CD4-positive, alpha-beta T cell (primary cell): Measurements from ENCODE around the gene SENP6. TPM values are rescaled to one million over a fixed set of nuclear protein-coding genes. Genes with fewer than 3 reads are reported as not detected.

ENCODE experiments used
- ATAC-seq: fragments of 200-7000 bp; cut with Tn5 transposase; one replicate; pipeline ENCODE4 v1.10.0; 2022; ENCODE audit warnings: mild to moderate bottlenecking; ENCODE audit not compliant: poor library complexity
- CTCF ChIA-PET: fragments of 350-600 bp; sonication (Branson Sonifier 250); formaldehyde crosslinking; loops from one replicate; lab custom pipeline; 2021; ENCODE audit warnings: antibody characterized with exemption, inconsistent platforms; lab: Charles Lee
- POLR2A ChIA-PET: fragments of 350-600 bp; sonication (Branson Sonifier 250); formaldehyde crosslinking; loops from one replicate; lab custom pipeline; 2021; ENCODE audit warnings: antibody characterized with exemption, inconsistent platforms; lab: Charles Lee
- DNase-seq, 14 experiments: peaks; one replicate each; pipeline ENCODE4 v3.0.0-alpha.2; 2013 to 2020; ENCODE audit warnings: mixed read lengths in 2 of 14
- H3K27ac ChIP-seq, 2 donors: one replicate each; pipeline versions ENCODE4 v1.5.1 to v1.7.0; 2013; ENCODE audit warnings: low read length in 2 of 2, low read depth in 1 of 2, mild to moderate bottlenecking in 1 of 2
- H3K27me3 ChIP-seq, 2 experiments: 1 replicate in 1 of 2; 2 replicates in 1 of 2; pipeline versions ENCODE4 v1.6.1 to v1.7.0; 2013; ENCODE audit warnings: low read length in 2 of 2, control low read depth in 1 of 2, mild to moderate bottlenecking in 1 of 2, moderate library complexity in 1 of 2; ENCODE audit not compliant: insufficient read depth in 2 of 2, control insufficient read depth in 1 of 2
- H3K36me3 ChIP-seq: one replicate; pipeline ENCODE4 v1.6.1; 2013; ENCODE audit warnings: low read length, control low read depth; ENCODE audit not compliant: insufficient read depth
- H3K4me1 ChIP-seq: one replicate; pipeline ENCODE4 v1.6.1; 2013; ENCODE audit warnings: low read length, control low read depth; ENCODE audit not compliant: insufficient read depth
- H3K4me3 ChIP-seq: one replicate; pipeline ENCODE4 v1.5.1; 2013; ENCODE audit warnings: mild to moderate bottlenecking, low read length, moderate library complexity
- H3K9me3 ChIP-seq, 2 experiments: 1 replicate in 1 of 2; 2 replicates in 1 of 2; pipeline versions ENCODE4 v1.6.1 to v1.7.0; 2013; ENCODE audit warnings: low read length in 2 of 2, mild to moderate bottlenecking in 2 of 2, control low read depth in 1 of 2, moderate library complexity in 1 of 2; ENCODE audit not compliant: control insufficient read depth in 1 of 2, insufficient read depth in 1 of 2
- H3K27ac Mint-ChIP-seq: one replicate; pipeline ENCODE4 v1.8.0; 2020; ENCODE audit warnings: mixed read lengths
- H3K27me3 Mint-ChIP-seq: one replicate; pipeline ENCODE4 v1.8.0; 2021; ENCODE audit warnings: mixed read lengths
- H3K36me3 Mint-ChIP-seq: one replicate; pipeline ENCODE4 v1.8.0; 2021; ENCODE audit warnings: low read depth, mixed read lengths
- H3K4me1 Mint-ChIP-seq: one replicate; pipeline ENCODE4 v1.8.0; 2021; ENCODE audit warnings: low read depth, mixed read lengths
- H3K4me3 Mint-ChIP-seq: one replicate; pipeline ENCODE4 v1.8.0; 2020; ENCODE audit warnings: mild to moderate bottlenecking, mixed read lengths
- H3K9me3 Mint-ChIP-seq: one replicate; pipeline ENCODE4 v1.8.0; 2020; ENCODE audit warnings: mixed read lengths
- intact Hi-C, 2 experiments: fragments of 100-400 bp; cut with DNase I in 1 of 2; cut with micrococcal nuclease in 1 of 2; formaldehyde crosslinking; loops; one replicate each; pipeline versions ENCODE4 v1.15.1 to v1.9.0; 2023 to 2025; cut with DNase I, micrococcal nuclease
- total RNA-seq, 174 experiments: library from RNA in 2 of 174; stranded (reverse) in 2 of 174; gene quantifications; one replicate each; pipeline ENCODE4 v1.2.3 and lab custom pipeline; 2021 to 2026
- TF ChIP-seq, protein P1 (sequence below): fragments of 200-600 bp; IDR thresholded peaks from one replicate; pipeline ENCODE4 v1.8.0; 2022; ENCODE audit warnings: antibody characterized with exemption, mild to moderate bottlenecking

SENP6 gene
- total RNA-seq, 2 experiments from 2014 or later: 82.0 to 94.8 TPM

DNA sequence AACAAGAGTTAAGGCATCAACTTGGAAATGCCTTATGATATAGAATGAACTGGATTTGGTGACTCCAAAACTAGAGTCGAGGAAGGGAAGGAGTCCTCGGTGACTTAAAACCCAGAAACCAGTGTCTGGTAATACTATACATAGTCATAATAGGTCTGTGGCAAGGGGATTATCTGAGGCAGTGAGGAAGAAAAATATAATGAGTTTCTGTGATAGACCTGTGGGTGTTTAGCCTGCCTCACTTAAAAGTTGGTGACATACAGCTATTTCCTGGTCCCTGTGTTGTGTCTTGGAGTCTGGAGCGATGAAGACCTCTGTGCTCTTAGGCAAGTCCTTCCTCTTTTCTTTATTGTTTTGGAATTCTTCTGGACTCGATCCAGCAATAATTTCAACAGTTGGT is 142.3 kb downstream of the SENP6 start:
- ChIA-PET POLR2A (no interaction called here), CTCF (no interaction called here)
- intact Hi-C loops: no loop called here
- no peak for DNase-seq
- Histone ChIP-seq H3K4me3 (no peak overlapping the region), H3K9me3 (peaks cover 0 to 5% of the 10 kb centered on the region in 2 experiments), H3K36me3 (no peaks in the 10 kb centered on the region), H3K27ac (no peak overlapping the region), H3K4me1 (peaks cover 6% of the 10 kb centered on the region), H3K27me3 (peaks cover 13 to 42% of the 10 kb centered on the region in 2 experiments)
- TF ChIP-seq, protein P1, sequence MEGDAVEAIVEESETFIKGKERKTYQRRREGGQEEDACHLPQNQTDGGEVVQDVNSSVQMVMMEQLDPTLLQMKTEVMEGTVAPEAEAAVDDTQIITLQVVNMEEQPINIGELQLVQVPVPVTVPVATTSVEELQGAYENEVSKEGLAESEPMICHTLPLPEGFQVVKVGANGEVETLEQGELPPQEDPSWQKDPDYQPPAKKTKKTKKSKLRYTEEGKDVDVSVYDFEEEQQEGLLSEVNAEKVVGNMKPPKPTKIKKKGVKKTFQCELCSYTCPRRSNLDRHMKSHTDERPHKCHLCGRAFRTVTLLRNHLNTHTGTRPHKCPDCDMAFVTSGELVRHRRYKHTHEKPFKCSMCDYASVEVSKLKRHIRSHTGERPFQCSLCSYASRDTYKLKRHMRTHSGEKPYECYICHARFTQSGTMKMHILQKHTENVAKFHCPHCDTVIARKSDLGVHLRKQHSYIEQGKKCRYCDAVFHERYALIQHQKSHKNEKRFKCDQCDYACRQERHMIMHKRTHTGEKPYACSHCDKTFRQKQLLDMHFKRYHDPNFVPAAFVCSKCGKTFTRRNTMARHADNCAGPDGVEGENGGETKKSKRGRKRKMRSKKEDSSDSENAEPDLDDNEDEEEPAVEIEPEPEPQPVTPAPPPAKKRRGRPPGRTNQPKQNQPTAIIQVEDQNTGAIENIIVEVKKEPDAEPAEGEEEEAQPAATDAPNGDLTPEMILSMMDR: no peak
- Mint-ChIP-seq H3K9me3 (no peaks in the 10 kb centered on the region), H3K27me3 (peaks cover 58% of the 10 kb centered on the region), H3K4me3 (no peak overlapping the region), H3K4me1 (peaks cover 5% of the 10 kb centered on the region), H3K36me3 (no peaks in the 10 kb centered on the region), H3K27ac (no peak overlapping the region)
- ATAC-seq: no peak

GRCh38 chr6:75745404-75745803 is 143.7 kb downstream of the SENP6 start:
- Histone ChIP-seq H3K27ac (no peak overlapping the region), H3K36me3 (no peaks in the 10 kb centered on the region), H3K4me1 (peaks cover 8% of the 10 kb centered on the region), H3K4me3 (no peak overlapping the region), H3K9me3 (peaks cover 0 to 5% of the 10 kb centered on the region in 2 experiments), H3K27me3 (peaks cover 13 to 45% of the 10 kb centered on the region in 2 experiments)
- H3K27ac Mint-ChIP-seq: no peak overlapping the region
- CTCF ChIA-PET: no interaction called here
- POLR2A ChIA-PET: no interaction called here
- intact Hi-C loops: no loop called here
- H3K36me3 Mint-ChIP-seq: peaks cover 5% of the 10 kb centered on the region
- ATAC-seq: no peak
- H3K27me3 Mint-ChIP-seq: peaks cover 61% of the 10 kb centered on the region
- no peak for DNase-seq
- H3K9me3 Mint-ChIP-seq: no peaks in the 10 kb centered on the region
- H3K4me3 Mint-ChIP-seq: no peak overlapping the region
- TF ChIP-seq, protein P1: no peak
- H3K4me1 Mint-ChIP-seq: peaks cover 10% of the 10 kb centered on the region

DNA sequence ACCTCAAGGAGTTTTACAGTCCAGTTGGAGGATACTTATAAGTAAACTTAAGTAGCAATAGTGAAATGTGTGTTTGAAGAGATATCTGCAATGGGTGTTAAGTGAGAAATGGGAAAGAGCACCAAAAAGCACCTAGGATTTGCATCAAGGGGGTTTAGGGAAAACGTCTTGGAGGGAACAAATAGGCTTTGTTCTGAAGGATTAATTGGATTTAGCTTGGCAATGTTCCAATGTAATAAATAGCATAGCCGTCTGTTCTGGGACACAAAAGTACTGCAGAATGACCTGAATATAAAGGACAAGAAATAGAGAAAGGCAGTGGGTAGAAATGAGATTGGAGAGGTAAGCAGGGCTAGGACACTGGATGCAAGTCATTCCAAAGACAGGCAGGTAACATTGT is 144.5 kb downstream of the SENP6 start:
- TF ChIP-seq, protein P1: no peak
- Histone ChIP-seq H3K4me3 (no peak overlapping the region), H3K4me1 (peaks cover 8% of the 10 kb centered on the region), H3K9me3 (peaks cover 0 to 5% of the 10 kb centered on the region in 2 experiments), H3K36me3 (no peaks in the 10 kb centered on the region), H3K27me3 (peaks cover 15 to 53% of the 10 kb centered on the region in 2 experiments), H3K27ac (no peak overlapping the region)
- Mint-ChIP-seq H3K9me3 (no peaks in the 10 kb centered on the region), H3K27me3 (peaks cover 69% of the 10 kb centered on the region), H3K36me3 (peaks cover 5% of the 10 kb centered on the region), H3K4me1 (peaks cover 10% of the 10 kb centered on the region), H3K27ac (no peak overlapping the region), H3K4me3 (peak overlapping the region; percentile 1)
- ATAC-seq: no peak
- ChIA-PET POLR2A (no interaction called here), CTCF (no interaction called here)
- intact Hi-C loops: no loop called here
- no peak for DNase-seq
